ENCODE data around the gene USP3. TPM values are rescaled to one million over a fixed set of nuclear protein-coding genes. Genes with fewer than 3 reads are reported as not detected.
"Not testable (repeated sequence)": the region's sequence is repeated elsewhere in the genome, so short reads cannot be mapped to it uniquely, and the experiment has no call there.

USP3 gene
- total RNA-seq, 1 experiment from 2014 or later: 24.2 TPM

DNA sequence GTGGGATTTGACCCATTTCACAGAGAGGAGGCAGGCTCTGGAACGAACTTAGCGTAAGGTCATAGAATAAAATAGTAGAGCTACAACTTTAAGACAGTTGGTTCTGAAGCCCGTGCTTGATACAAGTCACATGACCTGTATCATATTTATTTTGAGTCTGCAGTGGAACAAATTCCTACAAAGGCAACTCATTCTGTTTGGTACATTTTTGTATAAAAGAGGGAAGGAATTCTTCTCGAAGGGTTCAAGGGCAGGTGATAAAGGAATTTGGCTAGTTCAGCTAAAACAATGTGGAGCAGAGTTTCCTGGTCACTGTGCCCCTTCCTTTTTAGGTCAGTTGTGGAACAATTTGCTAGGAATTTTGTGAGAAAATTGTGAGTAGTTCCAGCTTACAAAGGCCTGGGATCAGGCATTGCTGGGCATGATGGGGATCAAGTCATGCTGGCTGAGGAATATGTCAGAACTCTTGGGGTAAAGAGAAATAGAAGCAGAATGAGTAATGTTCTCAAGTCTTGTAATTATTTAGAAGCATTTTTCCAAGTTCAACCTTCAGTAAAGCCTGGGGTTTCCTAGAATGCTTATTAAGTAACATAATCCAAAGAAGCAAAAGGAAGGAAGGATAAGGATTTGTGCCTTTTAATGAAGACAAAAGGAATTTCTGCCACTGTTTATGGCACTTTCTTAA, 19.1 kb downstream of the USP3 start:
- no peak for DNase-seq (ENCODE audit: low read depth, low spot score)
- in situ Hi-C loops (cut with HindIII; ENCODE audit: low pct_unique_long_range_greater_than_20kb, low sequenced_read_pairs): no loop called here

DNA sequence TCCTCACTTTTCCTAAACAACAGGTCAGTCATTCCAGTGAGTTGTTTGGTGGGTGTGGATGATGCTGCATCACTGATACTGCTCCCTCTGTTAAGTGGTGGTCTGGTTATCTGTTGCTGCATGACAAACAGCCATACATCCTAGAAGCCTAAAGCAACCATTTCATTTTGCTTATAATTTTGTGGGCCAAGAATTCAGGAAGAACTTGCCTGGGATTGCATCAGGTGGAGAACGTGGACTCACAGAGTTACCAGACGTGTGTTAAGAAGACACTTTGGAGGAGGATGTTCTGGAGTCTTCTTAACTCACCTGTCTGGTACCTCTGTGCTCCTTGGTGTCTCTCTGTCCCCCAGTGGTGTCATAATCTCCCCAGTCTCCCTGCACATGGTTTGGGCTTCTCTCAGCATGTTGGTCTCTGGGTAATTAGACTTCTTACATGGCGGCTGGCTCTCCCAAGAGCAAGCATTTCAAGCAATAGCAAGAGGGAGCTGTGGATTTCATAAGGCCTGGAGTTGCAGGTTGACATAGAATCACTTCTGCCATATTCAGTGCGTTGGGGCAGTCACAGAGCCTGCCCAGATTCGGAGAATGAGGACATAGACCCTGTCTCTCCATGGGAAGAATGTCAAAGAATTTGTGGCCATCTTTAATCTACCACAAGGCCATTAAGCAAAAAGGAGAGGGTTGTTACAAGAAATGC, 20.1 kb downstream of the USP3 start:
- in situ Hi-C loops (cut with HindIII; ENCODE audit: low pct_unique_long_range_greater_than_20kb, low sequenced_read_pairs): no loop called here
- no peak for DNase-seq (ENCODE audit: low read depth, low spot score)

DNA sequence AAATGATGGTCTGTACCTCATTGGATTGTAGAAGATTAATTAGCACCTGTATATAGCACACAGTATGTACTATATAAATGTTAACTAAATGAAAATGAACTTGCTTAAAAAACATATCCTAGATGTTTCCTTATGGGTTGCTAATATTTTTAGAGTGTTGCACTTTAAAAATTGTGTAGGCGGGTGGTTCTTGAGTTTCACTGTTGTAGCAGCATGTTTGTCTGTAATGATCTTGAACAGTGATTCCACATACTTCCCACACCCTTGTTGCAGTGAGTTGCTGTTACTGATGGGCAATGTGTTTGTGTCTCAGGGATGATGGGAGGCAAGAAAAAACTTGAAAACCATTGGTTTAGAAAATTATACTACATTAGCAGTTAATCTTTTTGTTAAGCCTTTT, 22.0 kb downstream of the USP3 start:
- in situ Hi-C loops (cut with HindIII; ENCODE audit: low pct_unique_long_range_greater_than_20kb, low sequenced_read_pairs): no loop called here
- DNase-seq (ENCODE audit: low read depth, low spot score): no peak

DNA sequence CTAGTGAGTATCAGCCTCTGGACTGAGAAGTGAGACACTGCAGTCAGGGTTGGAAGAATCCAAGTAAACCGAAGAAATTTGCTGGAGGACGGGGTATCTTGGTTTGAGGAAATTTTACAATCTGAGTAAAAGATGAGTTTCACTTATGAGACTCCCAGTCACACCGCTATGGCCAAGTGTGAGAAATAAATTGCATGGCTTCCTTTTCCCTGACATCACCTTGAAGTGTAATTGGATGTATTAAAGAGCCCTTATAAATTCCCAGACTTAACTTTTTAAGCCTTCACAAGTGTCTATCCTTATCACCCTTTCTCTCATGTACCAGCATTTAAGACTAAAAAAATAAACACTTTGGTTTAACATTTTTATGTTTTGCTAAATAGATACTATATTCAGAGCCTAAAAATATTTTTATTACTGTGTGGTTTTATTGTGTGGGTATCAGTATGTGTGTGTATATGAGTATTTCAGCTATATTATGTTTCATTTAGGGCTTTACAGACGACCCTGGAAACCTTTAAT, 23.8 kb downstream of the USP3 start:
- no peak for DNase-seq (ENCODE audit: low read depth, low spot score)
- in situ Hi-C loops (cut with HindIII; ENCODE audit: low pct_unique_long_range_greater_than_20kb, low sequenced_read_pairs): no loop called here

DNA sequence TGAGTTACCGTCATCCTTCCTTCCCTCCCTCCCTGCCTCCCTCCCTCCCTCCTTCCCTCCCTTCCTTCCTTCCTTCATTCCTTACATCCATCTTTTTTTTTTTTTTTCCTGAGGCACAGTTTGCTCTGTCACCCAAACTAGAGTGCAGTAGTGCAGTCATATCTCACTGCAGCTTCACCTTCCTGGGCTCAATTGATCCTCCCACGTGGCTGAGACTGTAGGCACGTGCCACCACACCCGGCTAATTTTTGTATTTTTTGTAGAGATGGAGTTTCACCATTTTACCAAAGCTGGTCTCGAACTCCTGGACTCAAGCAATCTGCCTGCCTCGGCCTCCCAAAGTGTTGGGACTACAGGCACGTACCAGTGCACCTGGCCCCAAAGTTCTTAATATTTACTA, 25.8 kb downstream of the USP3 start:
- no peak for DNase-seq (ENCODE audit: low read depth, low spot score)
- in situ Hi-C loops (cut with HindIII; ENCODE audit: low pct_unique_long_range_greater_than_20kb, low sequenced_read_pairs): no loop called here

DNA sequence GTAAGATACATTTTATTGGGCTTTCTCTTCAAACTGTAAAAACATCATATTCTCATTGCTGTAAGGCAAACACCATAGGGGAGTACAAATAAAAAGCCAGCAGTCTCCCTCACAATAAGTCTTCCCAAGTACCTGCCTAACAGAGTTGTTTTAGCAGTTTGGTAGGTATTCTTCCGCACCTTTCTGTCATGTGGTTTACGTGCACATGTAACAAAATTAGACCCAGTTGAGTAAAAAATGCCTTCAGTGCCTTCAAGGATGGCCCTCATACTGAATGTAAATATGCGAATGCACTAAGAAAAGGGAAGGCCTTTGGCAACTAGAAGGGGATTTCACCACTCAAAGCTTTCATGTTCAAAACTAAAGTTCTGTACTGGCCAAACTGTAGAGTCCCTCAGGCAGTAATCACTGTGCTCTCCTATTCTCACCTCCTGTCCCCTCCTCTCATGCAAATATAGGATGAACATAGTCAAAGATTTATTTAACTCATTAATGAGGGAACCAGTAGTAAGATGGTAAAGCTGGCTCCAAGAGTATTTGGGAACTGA, 26.4 kb downstream of the USP3 start:
- in situ Hi-C loops (cut with HindIII; ENCODE audit: low pct_unique_long_range_greater_than_20kb, low sequenced_read_pairs): no loop called here
- no peak for DNase-seq (ENCODE audit: low read depth, low spot score)

DNA sequence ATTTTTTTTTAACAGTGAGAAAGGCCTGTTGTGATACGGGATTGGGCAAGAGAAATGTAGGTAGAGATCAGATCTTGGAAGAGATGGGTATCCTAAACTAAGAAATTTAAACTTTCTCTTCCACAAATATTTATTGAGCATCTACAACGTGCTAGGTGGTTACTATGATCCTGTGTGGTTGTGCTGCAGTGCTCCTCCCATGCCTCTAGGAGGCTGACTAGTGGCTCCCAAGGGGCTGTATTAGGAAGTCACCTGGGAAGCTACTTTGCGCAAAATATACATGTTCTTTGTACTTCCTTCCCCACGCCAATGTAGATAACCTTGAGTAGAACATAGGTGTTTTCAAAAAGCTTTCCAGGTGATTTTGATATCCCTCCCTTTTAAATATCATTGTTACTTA, 27.2 kb downstream of the USP3 start:
- no peak for DNase-seq (ENCODE audit: low read depth, low spot score)
- in situ Hi-C loops (cut with HindIII; ENCODE audit: low pct_unique_long_range_greater_than_20kb, low sequenced_read_pairs): no loop called here

DNA sequence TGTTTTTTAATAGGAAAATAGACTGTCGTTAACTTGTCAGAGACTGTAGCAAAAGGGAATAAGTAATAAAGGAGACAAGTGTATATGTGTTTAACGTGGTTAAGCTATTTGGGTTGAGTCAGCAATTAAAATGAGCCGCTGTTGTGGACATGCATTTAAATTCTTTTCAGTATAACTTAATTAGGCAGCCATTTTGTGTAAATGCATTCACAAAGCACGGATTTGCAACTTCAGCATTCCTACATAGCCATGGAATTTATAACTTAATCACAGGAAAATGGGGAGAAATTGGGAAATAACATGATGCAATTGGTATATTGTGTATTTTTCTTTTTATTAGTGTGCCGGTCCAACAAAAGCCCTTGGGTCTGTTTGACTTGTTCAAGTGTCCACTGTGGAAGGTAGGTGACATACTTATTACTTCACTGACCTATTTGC, 27.9 kb downstream of the USP3 start:
- in situ Hi-C loops (cut with HindIII; ENCODE audit: low pct_unique_long_range_greater_than_20kb, low sequenced_read_pairs): no loop called here
- DNase-seq (ENCODE audit: low read depth, low spot score): no peak

DNA sequence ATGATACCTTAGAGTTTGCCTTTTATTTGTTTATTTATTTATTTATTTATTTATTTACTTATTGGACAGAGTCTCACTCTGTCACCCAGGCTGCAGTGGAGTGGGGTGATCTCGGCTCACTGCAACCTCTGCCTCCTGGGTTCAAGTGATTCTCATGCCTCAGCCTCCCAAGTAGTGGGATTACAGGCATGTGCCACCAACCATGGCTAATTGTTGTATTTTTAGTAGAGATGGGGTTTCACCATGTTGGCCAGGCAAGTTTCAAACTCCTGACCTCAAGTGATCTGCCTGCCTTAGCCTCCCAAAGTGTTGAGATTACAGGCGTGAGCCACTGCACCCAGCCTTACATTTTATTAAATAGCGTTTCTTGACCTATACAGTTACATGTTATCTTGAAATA, 30.5 kb downstream of the USP3 start:
- DNase-seq (ENCODE audit: low read depth, low spot score); in situ Hi-C loops (cut with HindIII; ENCODE audit: low pct_unique_long_range_greater_than_20kb, low sequenced_read_pairs): not testable (repeated sequence)

DNA sequence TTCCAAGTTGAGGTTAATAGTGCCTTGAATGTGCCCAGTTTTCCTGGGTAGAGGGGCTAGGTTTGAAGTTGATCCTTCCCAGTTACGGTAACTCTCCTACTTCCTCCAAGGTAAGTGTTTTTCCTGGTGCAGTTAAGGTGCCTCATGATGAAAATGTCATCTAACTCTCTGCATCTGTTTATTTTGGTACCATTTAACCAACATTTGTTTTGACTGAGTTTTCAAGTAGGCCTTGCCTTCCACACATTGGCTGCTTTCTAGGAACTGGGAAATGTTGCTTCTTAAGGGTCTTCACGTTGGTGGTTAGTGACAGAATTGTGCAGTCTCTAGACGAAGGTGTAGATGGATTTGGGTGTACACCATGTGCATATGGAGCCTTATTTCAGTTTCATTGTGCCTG, 31.3 kb downstream of the USP3 start:
- in situ Hi-C loops (cut with HindIII; ENCODE audit: low pct_unique_long_range_greater_than_20kb, low sequenced_read_pairs): no loop called here
- DNase-seq (ENCODE audit: low read depth, low spot score): no peak

DNA sequence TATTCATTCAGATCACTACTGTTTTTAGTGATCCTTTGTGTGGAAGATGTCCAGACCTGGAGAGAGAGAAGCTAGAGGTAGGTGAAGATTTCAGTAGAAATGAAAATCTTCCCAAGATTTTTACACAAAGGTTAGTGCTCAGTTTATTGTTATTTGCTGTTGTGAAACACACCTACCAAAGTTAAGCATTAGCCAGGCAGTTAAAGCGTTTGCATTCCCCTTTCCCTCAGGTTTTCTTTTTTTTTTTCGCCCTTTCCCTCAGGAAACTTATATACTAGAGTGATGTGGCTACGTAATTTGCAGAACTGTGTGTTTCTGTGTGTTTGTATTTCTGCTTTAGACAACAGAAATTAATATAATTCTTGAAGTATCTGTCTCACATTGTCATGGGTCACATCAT, 34.5 kb downstream of the USP3 start:
- in situ Hi-C loops (cut with HindIII; ENCODE audit: low pct_unique_long_range_greater_than_20kb, low sequenced_read_pairs): no loop called here

DNA sequence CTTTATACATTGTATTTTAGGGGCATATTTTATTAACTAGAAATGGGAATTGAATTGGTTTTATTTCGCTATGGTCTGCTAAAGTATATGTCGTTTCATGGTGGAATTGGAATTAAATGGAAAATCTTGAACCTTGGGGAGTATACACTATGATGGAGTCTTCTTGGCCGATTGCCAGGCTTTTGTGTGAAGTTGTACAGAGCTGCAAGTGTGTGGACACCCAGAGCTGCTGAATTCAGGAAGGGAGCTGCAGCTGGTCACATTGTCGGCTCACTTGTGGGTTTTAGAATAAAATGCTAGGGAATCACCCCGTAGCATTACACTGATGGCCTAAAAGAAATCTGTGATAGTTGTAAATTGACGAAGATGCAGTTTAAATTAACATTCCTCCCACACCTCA, 35.1 kb downstream of the USP3 start:
- in situ Hi-C loops (cut with HindIII; ENCODE audit: low pct_unique_long_range_greater_than_20kb, low sequenced_read_pairs): no loop called here
- peak; percentile 63 for DNase-seq (ENCODE audit: low read depth, low spot score)

More for the DNA sequence above, 34.5 kb downstream of the USP3 start:
- no peak for DNase-seq (ENCODE audit: low read depth, low spot score)

DNA sequence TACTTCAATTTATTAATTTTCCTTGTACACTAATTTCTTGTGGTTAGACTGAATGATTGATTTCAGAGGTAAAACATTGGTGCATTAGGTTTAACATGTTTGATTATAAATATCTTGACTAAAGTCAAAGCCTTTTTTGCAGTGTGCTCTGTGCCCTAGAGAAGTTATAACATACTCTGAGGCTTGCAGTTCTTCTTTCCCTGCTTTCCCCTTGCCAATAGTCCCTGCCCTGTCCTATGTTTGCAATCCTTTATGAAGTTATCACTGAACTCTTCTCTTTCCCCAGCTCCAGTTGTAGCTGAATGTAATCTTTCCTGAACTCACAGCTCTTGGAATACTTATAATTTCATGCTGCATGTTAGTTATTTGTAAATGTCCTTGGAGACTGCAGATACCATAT, 35.6 kb downstream of the USP3 start:
- no peak for DNase-seq (ENCODE audit: low read depth, low spot score)
- in situ Hi-C loops (cut with HindIII; ENCODE audit: low pct_unique_long_range_greater_than_20kb, low sequenced_read_pairs): no loop called here

DNA sequence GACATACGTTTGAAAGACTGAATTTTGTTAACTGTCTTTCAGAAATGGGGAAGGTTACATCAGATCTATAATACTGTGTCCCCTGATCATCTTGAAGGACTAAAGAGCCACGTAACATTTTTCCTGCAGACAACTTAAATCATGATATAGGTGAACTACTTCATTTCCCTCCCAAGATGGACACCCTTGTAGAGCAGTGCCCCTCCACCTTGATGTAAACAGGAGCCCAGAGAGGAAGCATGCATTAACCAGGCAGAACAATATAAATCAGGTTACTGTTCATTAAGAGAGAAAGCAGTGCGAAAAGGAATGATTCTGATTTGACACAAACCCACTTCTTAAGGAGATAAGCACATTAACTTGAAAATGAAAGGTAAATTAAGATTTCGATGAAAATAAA, 36.1 kb downstream of the USP3 start:
- in situ Hi-C loops (cut with HindIII; ENCODE audit: low pct_unique_long_range_greater_than_20kb, low sequenced_read_pairs): no loop called here
- DNase-seq (ENCODE audit: low read depth, low spot score): no peak

DNA sequence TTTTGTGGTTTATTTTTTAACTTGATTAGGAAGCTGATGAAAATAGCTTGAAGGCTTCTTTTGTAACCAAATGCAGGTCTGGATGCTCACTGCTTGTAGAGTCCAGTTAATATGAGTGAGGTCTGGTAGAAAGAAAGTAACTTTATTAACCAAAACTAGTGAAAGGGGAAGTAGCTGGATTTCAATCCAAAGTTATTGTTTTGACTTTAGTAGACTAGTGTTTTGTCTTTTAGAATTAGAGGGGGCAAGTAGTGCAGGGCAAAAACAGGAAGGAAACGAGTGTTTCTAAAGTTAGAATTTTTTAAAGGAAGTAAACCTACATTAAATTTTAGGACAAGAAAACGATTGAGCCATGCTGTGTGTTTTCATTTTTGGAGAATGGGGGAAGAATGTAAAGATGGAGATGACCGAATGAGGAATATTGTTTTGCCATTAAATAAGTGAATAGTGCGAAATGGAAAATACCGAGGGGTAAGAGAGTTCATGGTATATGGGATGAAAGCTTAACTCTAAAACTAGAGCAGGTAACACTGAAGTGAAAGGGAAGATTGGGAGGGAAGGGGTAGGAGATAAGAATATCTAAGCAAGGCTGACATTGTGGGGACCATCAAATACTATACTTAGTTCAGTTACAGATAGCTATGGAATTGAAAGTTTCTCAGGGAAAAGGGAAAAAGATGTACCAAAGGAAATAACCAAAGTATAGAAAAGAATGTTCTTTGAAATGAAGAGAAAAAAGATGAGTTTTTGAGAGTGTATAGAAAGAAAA, 40.0 kb downstream of the USP3 start:
- DNase-seq (ENCODE audit: low read depth, low spot score): no peak
- in situ Hi-C loops (cut with HindIII; ENCODE audit: low pct_unique_long_range_greater_than_20kb, low sequenced_read_pairs): no loop called here

DNA sequence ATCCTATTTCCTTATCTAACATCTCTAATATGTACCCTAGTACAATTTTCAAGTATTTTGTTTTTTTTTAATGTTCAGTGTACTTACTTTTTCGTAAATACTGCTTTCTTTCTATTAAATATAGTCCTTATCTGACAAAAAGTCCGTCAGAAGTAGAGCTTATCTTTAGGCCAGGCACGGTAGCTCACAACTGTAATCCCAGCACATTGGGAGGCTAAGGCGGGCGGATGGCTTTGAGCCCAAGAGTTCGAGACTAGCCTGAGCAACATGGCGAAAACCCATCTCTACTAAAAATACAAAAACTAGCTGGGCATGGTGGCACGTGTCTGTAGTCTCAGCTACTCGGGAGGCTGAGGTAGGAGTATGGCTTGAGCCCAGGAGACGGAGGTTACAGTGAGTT, 41.1 kb downstream of the USP3 start:
- in situ Hi-C loops (cut with HindIII; ENCODE audit: low pct_unique_long_range_greater_than_20kb, low sequenced_read_pairs): no loop called here
- DNase-seq (ENCODE audit: low read depth, low spot score): no peak

DNA sequence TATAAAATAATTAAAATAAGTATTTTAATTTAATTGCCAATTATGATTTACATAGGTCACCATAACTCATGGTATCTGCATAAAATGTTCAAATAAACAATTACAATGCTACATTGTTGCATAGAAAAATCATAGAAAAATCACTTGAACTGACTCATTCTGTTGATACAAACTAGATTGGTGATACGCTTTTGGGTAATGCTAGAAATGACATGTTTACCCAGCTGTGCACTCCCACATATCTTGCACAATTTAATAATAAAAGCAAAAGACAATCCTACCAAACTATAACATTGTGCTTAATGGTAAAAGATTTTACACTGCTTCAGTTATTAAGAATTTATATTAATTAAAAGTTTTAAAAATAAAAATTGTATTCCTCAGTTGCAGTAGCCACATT, 47.0 kb downstream of the USP3 start:
- in situ Hi-C loops (cut with HindIII; ENCODE audit: low pct_unique_long_range_greater_than_20kb, low sequenced_read_pairs): no loop called here
- DNase-seq (ENCODE audit: low read depth, low spot score): peak; percentile 23

DNA sequence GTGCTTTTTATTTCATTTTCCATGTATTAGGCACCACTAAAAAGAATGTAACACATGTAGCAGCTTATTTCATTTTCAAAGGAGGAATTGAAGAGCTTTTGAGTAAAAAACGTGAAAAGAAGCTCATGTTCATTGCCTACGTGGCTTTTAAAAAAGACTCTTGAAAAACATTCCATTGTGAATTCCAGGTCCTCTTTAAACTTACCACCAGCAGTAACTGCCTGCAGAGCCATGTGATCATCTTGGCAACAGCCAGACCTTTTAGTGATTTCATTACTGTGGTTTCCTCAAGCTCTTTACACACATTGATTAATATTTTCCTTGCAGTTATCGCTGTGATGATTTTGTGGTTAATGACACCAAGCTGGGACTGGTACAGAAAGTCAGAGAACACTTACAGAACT, 49.0 kb downstream of the USP3 start:
- peak; percentile 83 for DNase-seq (ENCODE audit: low read depth, low spot score)

More for the DNA sequence above, 49.0 kb downstream of the USP3 start:
- in situ Hi-C loops (cut with HindIII; ENCODE audit: low pct_unique_long_range_greater_than_20kb, low sequenced_read_pairs): no loop called here
